Activated CD4-positive, alpha-beta T cell treated with anti-CD3 and anti-CD28 coated beads, Interleukin-2, amount 10 ng/mL, durations not matched to agents 7 days and 5 days (primary cell): ENCODE data around the gene WASHC2A. TPM values are rescaled to one million over a fixed set of nuclear protein-coding genes. Genes with fewer than 3 reads are reported as not detected.
"Not testable (repeated sequence)": the region's sequence is repeated elsewhere in the genome, so short reads cannot be mapped to it uniquely, and the experiment has no call there.

ENCODE experiments used
- CTCF ChIA-PET: fragments of 350-600 bp; sonication (Branson Sonifier 250); formaldehyde crosslinking; loops from one replicate; lab custom pipeline; 2021; ENCODE audit warnings: antibody characterized with exemption; lab: Charles Lee
- POLR2A ChIA-PET: fragments of 350-600 bp; sonication (Branson Sonifier 250); formaldehyde crosslinking; loops from one replicate; lab custom pipeline; 2021; ENCODE audit warnings: antibody characterized with exemption; lab: Charles Lee
- DNase-seq: peaks from one replicate; pipeline ENCODE4 v3.0.0-alpha.2; 2020
- H3K27ac Mint-ChIP-seq: one replicate; pipeline ENCODE4 v1.8.0; 2021; ENCODE audit warnings: mild to moderate bottlenecking, moderate library complexity, mixed read lengths
- H3K27me3 Mint-ChIP-seq: one replicate; pipeline ENCODE4 v1.8.0; 2021; ENCODE audit warnings: mixed read lengths
- H3K36me3 Mint-ChIP-seq: one replicate; pipeline ENCODE4 v1.8.0; 2021; ENCODE audit warnings: low read depth, mixed read lengths
- H3K4me1 Mint-ChIP-seq: one replicate; pipeline ENCODE4 v1.8.0; 2021; ENCODE audit warnings: mixed read lengths
- H3K4me3 Mint-ChIP-seq: one replicate; pipeline ENCODE4 v1.8.0; 2021; ENCODE audit warnings: mild to moderate bottlenecking, moderate library complexity, mixed read lengths
- H3K9me3 Mint-ChIP-seq: one replicate; pipeline ENCODE4 v1.8.0; 2021; ENCODE audit warnings: mixed read lengths
- total RNA-seq, 2 experiments: library from RNA; stranded (reverse); gene quantifications; one replicate each; pipeline ENCODE4 v1.2.3, GENCODE V29; 2021

WASHC2A gene
- total RNA-seq = 10 to 100 TPM; 43.3 to 48.2 TPM

- H3K9me3 Mint-ChIP-seq, H3K27me3 Mint-ChIP-seq, H3K36me3 Mint-ChIP-seq, CTCF ChIA-PET, POLR2A ChIA-PET: not testable (repeated sequence)
- Mint-ChIP-seq H3K4me3 (peak within 1 kb of the TSS; percentile 73), H3K27ac (peak within 1 kb of the TSS; percentile 85), H3K4me1 (peaks cover 17% of the 10 kb centered on the region)
- peak; percentile 90 for DNase-seq
These were observed at the start of gene WASHC2A for GRCh38 chr10:50067546-50068351. TSS of gene WASHC2A (plus strand) at chr10:50067954. CDS start at chr10:50068006, 52 bp downstream.

GRCh38 chr10:50019279-50019678 is 48.5 kb upstream of the WASHC2A start:
- H3K27me3 Mint-ChIP-seq, H3K36me3 Mint-ChIP-seq, H3K4me3 Mint-ChIP-seq, H3K4me1 Mint-ChIP-seq, H3K27ac Mint-ChIP-seq, DNase-seq, H3K9me3 Mint-ChIP-seq, CTCF ChIA-PET, POLR2A ChIA-PET: not testable (repeated sequence)

GRCh38 chr10:50020451-50021024 is 47.2 kb upstream of the WASHC2A start:
- CTCF ChIA-PET, POLR2A ChIA-PET, H3K27ac Mint-ChIP-seq, H3K36me3 Mint-ChIP-seq, H3K9me3 Mint-ChIP-seq, H3K4me1 Mint-ChIP-seq, H3K4me3 Mint-ChIP-seq, DNase-seq: not testable (repeated sequence)
- peaks cover 11% of the 10 kb centered on the region for H3K27me3 Mint-ChIP-seq

GRCh38 chr10:50021646-50022045 is 46.1 kb upstream of the WASHC2A start:
- H3K4me3 Mint-ChIP-seq = no peak overlapping the region
- H3K36me3 Mint-ChIP-seq = no peaks in the 10 kb centered on the region
- CTCF ChIA-PET = no interaction called here
- POLR2A ChIA-PET = no interaction called here
- H3K27me3 Mint-ChIP-seq = peaks cover 12% of the 10 kb centered on the region
- H3K27ac Mint-ChIP-seq = no peak overlapping the region
- H3K4me1 Mint-ChIP-seq = no peaks in the 10 kb centered on the region
- no peaks in the 10 kb centered on the region for H3K9me3 Mint-ChIP-seq
- DNase-seq = no peak

DNA sequence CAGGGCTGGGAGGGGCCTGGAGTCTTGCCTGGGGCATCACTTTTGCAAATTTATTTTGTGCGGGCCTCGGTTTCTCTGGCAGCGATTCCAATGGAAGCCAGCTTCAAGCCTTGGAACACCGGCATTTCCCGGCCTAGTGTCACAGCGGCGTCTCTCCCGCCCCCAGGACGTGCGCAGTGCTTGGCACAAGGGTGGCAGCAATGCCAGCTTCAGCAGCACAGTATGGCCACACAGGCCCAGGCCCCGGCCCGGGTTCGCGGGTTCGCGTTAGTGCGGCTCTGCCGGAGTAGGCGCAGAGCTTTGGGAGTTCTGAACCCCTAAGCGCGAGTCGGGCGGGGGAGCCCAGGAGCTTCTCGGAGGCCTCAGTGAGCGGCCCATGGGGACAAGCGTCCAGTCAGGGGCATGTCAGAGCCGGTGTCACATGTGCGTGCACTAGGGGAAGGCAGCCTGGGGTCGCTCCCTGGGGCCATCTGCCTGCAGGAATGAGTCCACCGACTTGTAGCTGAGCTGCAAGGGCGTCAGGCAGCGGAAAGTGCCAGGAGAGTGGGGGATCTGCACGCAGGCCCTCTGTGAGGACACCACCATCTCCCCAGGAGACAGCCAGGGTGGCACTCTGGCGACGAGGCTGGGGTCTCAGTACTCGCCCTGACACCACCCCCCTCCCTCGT is 42.9 kb upstream of the WASHC2A start:
- H3K27me3 Mint-ChIP-seq = peaks cover 15% of the 10 kb centered on the region
- H3K4me3 Mint-ChIP-seq, DNase-seq, CTCF ChIA-PET, H3K36me3 Mint-ChIP-seq, POLR2A ChIA-PET, H3K27ac Mint-ChIP-seq, H3K4me1 Mint-ChIP-seq, H3K9me3 Mint-ChIP-seq: not testable (repeated sequence)

DNA sequence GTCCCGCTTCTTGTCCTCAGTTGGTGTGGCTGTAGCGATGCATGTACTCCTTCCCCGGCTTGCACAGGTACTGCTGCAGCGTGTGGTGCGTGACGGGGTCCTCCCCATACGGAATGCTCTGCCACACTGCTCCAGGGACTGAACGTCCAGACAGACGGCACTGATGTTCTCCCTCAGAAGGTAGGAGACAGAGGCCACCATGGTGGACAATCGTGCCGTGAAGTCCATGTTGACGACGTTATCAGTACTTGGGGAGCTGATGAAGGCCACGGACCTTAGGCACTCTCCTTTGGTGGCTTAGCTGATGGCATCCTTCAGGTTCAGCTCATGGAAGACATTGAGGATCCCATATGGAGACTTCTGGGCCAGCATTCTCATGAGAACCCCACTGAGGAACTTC is 42.1 kb upstream of the WASHC2A start:
- no peak for DNase-seq
- CTCF ChIA-PET = no interaction called here
- Mint-ChIP-seq H3K27me3 (peaks cover 16% of the 10 kb centered on the region), H3K9me3 (no peaks in the 10 kb centered on the region), H3K36me3 (no peaks in the 10 kb centered on the region), H3K27ac (no peak overlapping the region), H3K4me3 (no peak overlapping the region), H3K4me1 (no peaks in the 10 kb centered on the region)
- POLR2A ChIA-PET = no interaction called here

DNA sequence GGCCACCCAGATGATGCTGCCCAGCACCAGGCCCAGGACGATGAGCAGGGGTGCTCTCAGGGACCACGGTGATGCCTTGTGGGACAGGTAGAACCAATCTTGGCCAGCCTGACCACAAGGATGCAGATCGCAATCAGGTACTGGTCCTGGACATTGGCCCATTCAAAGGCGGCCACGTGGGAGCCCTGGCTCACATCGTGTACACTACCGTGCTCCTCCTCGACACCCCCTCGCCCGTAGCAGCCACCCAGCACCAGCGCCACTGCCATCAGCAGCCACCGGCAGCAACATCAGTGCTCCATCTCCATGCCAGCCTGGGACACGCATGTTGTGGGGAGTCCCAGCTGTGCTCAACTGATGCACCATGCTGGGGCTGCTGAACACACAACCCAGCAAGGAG is 40.6 kb upstream of the WASHC2A start:
- ChIA-PET CTCF (no interaction called here), POLR2A (no interaction called here)
- H3K36me3 Mint-ChIP-seq = no peaks in the 10 kb centered on the region
- no peak for DNase-seq
- no peaks in the 10 kb centered on the region for H3K4me1 Mint-ChIP-seq
- H3K9me3 Mint-ChIP-seq = no peaks in the 10 kb centered on the region
- no peak overlapping the region for H3K27ac Mint-ChIP-seq
- no peak overlapping the region for H3K4me3 Mint-ChIP-seq
- H3K27me3 Mint-ChIP-seq = peaks cover 16% of the 10 kb centered on the region

GRCh38 chr10:50033481-50033880 is 34.3 kb upstream of the WASHC2A start:
- no peak overlapping the region for H3K4me3 Mint-ChIP-seq
- POLR2A ChIA-PET = no interaction called here

GRCh38 chr10:50035337-50035736 is 32.4 kb upstream of the WASHC2A start:
- DNase-seq, H3K36me3 Mint-ChIP-seq, H3K4me1 Mint-ChIP-seq, H3K4me3 Mint-ChIP-seq, POLR2A ChIA-PET, CTCF ChIA-PET, H3K27me3 Mint-ChIP-seq, H3K9me3 Mint-ChIP-seq, H3K27ac Mint-ChIP-seq: not testable (repeated sequence)

More at GRCh38 chr10:50033481-50033880, 34.3 kb upstream of the WASHC2A start:
- Mint-ChIP-seq H3K9me3 (no peaks in the 10 kb centered on the region), H3K27ac (no peak overlapping the region), H3K36me3 (no peaks in the 10 kb centered on the region), H3K27me3 (peaks cover 4% of the 10 kb centered on the region), H3K4me1 (no peaks in the 10 kb centered on the region)
- DNase-seq = no peak
- CTCF ChIA-PET = no interaction called here

DNA sequence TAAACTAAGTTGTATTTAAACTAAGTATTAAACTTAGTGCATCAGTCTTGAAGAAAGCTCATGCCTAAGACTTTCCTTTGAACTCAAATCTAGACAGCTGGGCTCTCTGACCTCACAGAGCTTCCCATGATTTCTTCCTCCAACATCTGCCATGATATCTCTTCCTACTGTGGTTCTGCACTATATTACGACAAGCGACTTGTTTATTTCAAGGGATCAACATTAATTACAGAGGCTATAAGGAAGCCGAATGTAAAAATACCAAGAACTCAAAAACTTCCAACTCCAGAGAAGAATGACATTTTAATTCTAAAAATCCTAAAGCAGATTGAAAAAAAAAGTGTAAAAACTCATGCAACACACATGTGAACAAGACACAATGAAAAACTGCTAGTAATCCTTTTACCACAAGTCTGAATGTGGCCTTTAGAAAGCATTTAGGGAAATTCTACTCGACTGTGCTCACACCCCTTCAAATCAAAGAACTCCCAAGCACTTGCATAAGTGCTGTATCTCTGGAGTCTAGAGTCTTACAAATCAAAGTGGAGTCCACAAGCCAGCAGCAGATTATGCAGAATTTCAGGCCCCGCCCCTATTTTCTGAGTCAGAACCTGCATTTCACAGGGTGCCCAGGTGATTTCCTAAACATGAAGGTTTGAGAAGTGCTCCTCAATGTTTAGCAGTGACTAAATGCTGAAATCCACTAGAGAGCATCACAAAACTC is 22.7 kb upstream of the WASHC2A start:
- Mint-ChIP-seq H3K27ac (no peak overlapping the region), H3K4me1 (no peaks in the 10 kb centered on the region), H3K36me3 (no peaks in the 10 kb centered on the region), H3K4me3 (no peak overlapping the region), H3K9me3 (no peaks in the 10 kb centered on the region), H3K27me3 (no peaks in the 10 kb centered on the region)
- CTCF ChIA-PET = no interaction called here
- POLR2A ChIA-PET = no interaction called here
- no peak for DNase-seq

GRCh38 chr10:50046457-50046856 is 21.3 kb upstream of the WASHC2A start:
- H3K36me3 Mint-ChIP-seq, DNase-seq, H3K4me3 Mint-ChIP-seq, H3K9me3 Mint-ChIP-seq, H3K27me3 Mint-ChIP-seq, H3K27ac Mint-ChIP-seq, H3K4me1 Mint-ChIP-seq, CTCF ChIA-PET, POLR2A ChIA-PET: not testable (repeated sequence)

- CTCF ChIA-PET, H3K4me1 Mint-ChIP-seq, H3K4me3 Mint-ChIP-seq, H3K27me3 Mint-ChIP-seq, H3K9me3 Mint-ChIP-seq, POLR2A ChIA-PET, H3K27ac Mint-ChIP-seq, DNase-seq, H3K36me3 Mint-ChIP-seq: not testable (repeated sequence)
These were observed 20.2 kb upstream of the WASHC2A start for GRCh38 chr10:50047594-50047993.
